Measurements from ENCODE around the gene UCN2. TPM values are rescaled to one million over a fixed set of nuclear protein-coding genes. Genes with fewer than 3 reads are reported as not detected.

UCN2 gene
- total RNA-seq, 1 donor from 2014 or later: 0.21 TPM

- H3K27ac Mint-ChIP-seq: no peak overlapping the region
- H3K36me3 Mint-ChIP-seq (ENCODE audit: low read depth): no peaks in the 10 kb centered on the region
- intact Hi-C loops (cut with micrococcal nuclease): no loop called here
- no peaks in the 10 kb centered on the region for H3K9me3 Mint-ChIP-seq
- H3K4me1 Mint-ChIP-seq (ENCODE audit: low read depth): no peaks in the 10 kb centered on the region
- no peak for DNase-seq (ENCODE audit: low spot score)
- H3K4me3 Mint-ChIP-seq: no peak overlapping the region
- H3K27me3 Mint-ChIP-seq (ENCODE audit: insufficient read depth): no peaks in the 10 kb centered on the region
These were observed 18.3 kb upstream of the UCN2 start for GRCh38 chr3:48581621-48582481.

- no peak overlapping the region for H3K4me3 Mint-ChIP-seq
- intact Hi-C loops (cut with micrococcal nuclease): no loop called here
- H3K27me3 Mint-ChIP-seq (ENCODE audit: insufficient read depth): no peaks in the 10 kb centered on the region
- no peaks in the 10 kb centered on the region for H3K4me1 Mint-ChIP-seq (ENCODE audit: low read depth)
- H3K36me3 Mint-ChIP-seq (ENCODE audit: low read depth): no peaks in the 10 kb centered on the region
- no peak overlapping the region for H3K27ac Mint-ChIP-seq
- H3K9me3 Mint-ChIP-seq: no peaks in the 10 kb centered on the region
- DNase-seq (ENCODE audit: low spot score): no peak
These were observed 13.1 kb upstream of the UCN2 start for GRCh38 chr3:48576647-48577046.

GRCh38 chr3:48575366-48575765 lies 11.8 kb upstream of the UCN2 start:
- no peak overlapping the region for H3K27ac Mint-ChIP-seq
- no peaks in the 10 kb centered on the region for H3K27me3 Mint-ChIP-seq (ENCODE audit: insufficient read depth)
- no peaks in the 10 kb centered on the region for H3K36me3 Mint-ChIP-seq (ENCODE audit: low read depth)
- no peak overlapping the region for H3K4me3 Mint-ChIP-seq
- intact Hi-C loops (cut with micrococcal nuclease): no loop called here
- no peak for DNase-seq (ENCODE audit: low spot score)
- H3K4me1 Mint-ChIP-seq (ENCODE audit: low read depth): no peaks in the 10 kb centered on the region
- no peaks in the 10 kb centered on the region for H3K9me3 Mint-ChIP-seq

GRCh38 chr3:48573973-48574585 lies 10.5 kb upstream of the UCN2 start:
- no peak overlapping the region for H3K27ac Mint-ChIP-seq
- intact Hi-C loops (cut with micrococcal nuclease): no loop called here
- H3K4me3 Mint-ChIP-seq: no peak overlapping the region
- no peak for DNase-seq (ENCODE audit: low spot score)
- H3K27me3 Mint-ChIP-seq (ENCODE audit: insufficient read depth): no peaks in the 10 kb centered on the region
- H3K4me1 Mint-ChIP-seq (ENCODE audit: low read depth): no peaks in the 10 kb centered on the region
- no peaks in the 10 kb centered on the region for H3K36me3 Mint-ChIP-seq (ENCODE audit: low read depth)
- no peaks in the 10 kb centered on the region for H3K9me3 Mint-ChIP-seq

GRCh38 chr3:48572517-48572916 lies 8.9 kb upstream of the UCN2 start:
- Mint-ChIP-seq H3K27ac (no peak overlapping the region), H3K4me1 (ENCODE audit: low read depth) (no peaks in the 10 kb centered on the region), H3K9me3 (no peaks in the 10 kb centered on the region), H3K27me3 (ENCODE audit: insufficient read depth) (no peaks in the 10 kb centered on the region), H3K36me3 (ENCODE audit: low read depth) (no peaks in the 10 kb centered on the region), H3K4me3 (no peak overlapping the region)
- intact Hi-C loops (cut with micrococcal nuclease): no loop called here
- DNase-seq (ENCODE audit: low spot score): no peak

- intact Hi-C loops (cut with micrococcal nuclease): no loop called here
- no peak overlapping the region for H3K4me3 Mint-ChIP-seq
- H3K36me3 Mint-ChIP-seq (ENCODE audit: low read depth): no peaks in the 10 kb centered on the region
- H3K9me3 Mint-ChIP-seq: no peaks in the 10 kb centered on the region
- H3K27me3 Mint-ChIP-seq (ENCODE audit: insufficient read depth): no peaks in the 10 kb centered on the region
- DNase-seq (ENCODE audit: low spot score): no peak
- H3K4me1 Mint-ChIP-seq (ENCODE audit: low read depth): no peaks in the 10 kb centered on the region
- no peak overlapping the region for H3K27ac Mint-ChIP-seq
These were observed 8.4 kb upstream of the UCN2 start for GRCh38 chr3:48571938-48572337.

- H3K4me1 Mint-ChIP-seq (ENCODE audit: low read depth): no peaks in the 10 kb centered on the region
- DNase-seq (ENCODE audit: low spot score): no peak
- H3K4me3 Mint-ChIP-seq: no peak overlapping the region
- H3K27me3 Mint-ChIP-seq (ENCODE audit: insufficient read depth): no peaks in the 10 kb centered on the region
- no peaks in the 10 kb centered on the region for H3K9me3 Mint-ChIP-seq
- H3K36me3 Mint-ChIP-seq (ENCODE audit: low read depth): no peaks in the 10 kb centered on the region
- intact Hi-C loops (cut with micrococcal nuclease): no loop called here
- H3K27ac Mint-ChIP-seq: no peak overlapping the region
These were observed 6.3 kb upstream of the UCN2 start for GRCh38 chr3:48569808-48570450.

- no peaks in the 10 kb centered on the region for H3K9me3 Mint-ChIP-seq
- H3K4me1 Mint-ChIP-seq (ENCODE audit: low read depth): no peaks in the 10 kb centered on the region
- intact Hi-C loops (cut with micrococcal nuclease): no loop called here
These were observed 5.8 kb upstream of the UCN2 start for GRCh38 chr3:48569400-48569799.

GRCh38 chr3:48568476-48568875 lies 4.9 kb upstream of the UCN2 start:
- Mint-ChIP-seq H3K27me3 (ENCODE audit: insufficient read depth) (no peaks in the 10 kb centered on the region), H3K4me3 (no peak overlapping the region)

More at GRCh38 chr3:48569400-48569799, 5.8 kb upstream of the UCN2 start:
- Mint-ChIP-seq H3K4me3 (no peak overlapping the region), H3K27me3 (ENCODE audit: insufficient read depth) (no peaks in the 10 kb centered on the region), H3K36me3 (ENCODE audit: low read depth) (no peaks in the 10 kb centered on the region), H3K27ac (no peak overlapping the region)
- no peak for DNase-seq (ENCODE audit: low spot score)

GRCh38 chr3:48567500-48567899 lies 3.9 kb upstream of the UCN2 start:
- no peaks in the 10 kb centered on the region for H3K27me3 Mint-ChIP-seq (ENCODE audit: insufficient read depth)
- no peak for DNase-seq (ENCODE audit: low spot score)
- H3K4me1 Mint-ChIP-seq (ENCODE audit: low read depth): no peaks in the 10 kb centered on the region
- no peaks in the 10 kb centered on the region for H3K9me3 Mint-ChIP-seq
- no peak overlapping the region for H3K4me3 Mint-ChIP-seq
- H3K36me3 Mint-ChIP-seq (ENCODE audit: low read depth): no peaks in the 10 kb centered on the region
- intact Hi-C loops (cut with micrococcal nuclease): no loop called here
- no peak overlapping the region for H3K27ac Mint-ChIP-seq

More at GRCh38 chr3:48568476-48568875, 4.9 kb upstream of the UCN2 start:
- no peaks in the 10 kb centered on the region for H3K9me3 Mint-ChIP-seq
- H3K4me1 Mint-ChIP-seq (ENCODE audit: low read depth): no peaks in the 10 kb centered on the region
- H3K27ac Mint-ChIP-seq: no peak overlapping the region
- DNase-seq (ENCODE audit: low spot score): no peak
- intact Hi-C loops (cut with micrococcal nuclease): no loop called here
- no peaks in the 10 kb centered on the region for H3K36me3 Mint-ChIP-seq (ENCODE audit: low read depth)

GRCh38 chr3:48567090-48567489 lies 3.5 kb upstream of the UCN2 start:
- no peaks in the 10 kb centered on the region for H3K27me3 Mint-ChIP-seq (ENCODE audit: insufficient read depth)
- H3K4me3 Mint-ChIP-seq: no peak overlapping the region
- H3K27ac Mint-ChIP-seq: peak overlapping the region; percentile 53
- no peak for DNase-seq (ENCODE audit: low spot score)
- H3K36me3 Mint-ChIP-seq (ENCODE audit: low read depth): no peaks in the 10 kb centered on the region
- intact Hi-C loops (cut with micrococcal nuclease): no loop called here
- no peaks in the 10 kb centered on the region for H3K4me1 Mint-ChIP-seq (ENCODE audit: low read depth)
- no peaks in the 10 kb centered on the region for H3K9me3 Mint-ChIP-seq

- Mint-ChIP-seq H3K27ac (no peak overlapping the region), H3K4me3 (no peak overlapping the region), H3K27me3 (ENCODE audit: insufficient read depth) (no peaks in the 10 kb centered on the region), H3K4me1 (ENCODE audit: low read depth) (no peaks in the 10 kb centered on the region), H3K9me3 (no peaks in the 10 kb centered on the region), H3K36me3 (ENCODE audit: low read depth) (no peaks in the 10 kb centered on the region)
- DNase-seq (ENCODE audit: low spot score): no peak
- intact Hi-C loops (cut with micrococcal nuclease): no loop called here
These were observed 2.8 kb upstream of the UCN2 start for GRCh38 chr3:48566401-48566760.

Measured in activated T-helper 1 cell treated with anti-CD3 and anti-CD28 coated beads, Interleukin-12 subunit alpha, Interleukin-12 subunit beta, Interleukin-2, Interleukin-4 antibody, amounts not matched to agents 30 ng/mL and 10 ng/mL and 1 ng/mL, durations not matched to agents 14 hours and 24 hours and 36 hours (primary cell).